ENCODE data around the gene GALNT10. TPM values are rescaled to one million over a fixed set of nuclear protein-coding genes. Genes with fewer than 3 reads are reported as not detected.

The GALNT10 gene
- total and polyA plus RNA-seq, 10 of the 15 experiments (the other 5 are each of a cell fraction or from before 2014, with no cell fraction given) = 3.9 to 35.4 (median 15.5) TPM

DNA sequence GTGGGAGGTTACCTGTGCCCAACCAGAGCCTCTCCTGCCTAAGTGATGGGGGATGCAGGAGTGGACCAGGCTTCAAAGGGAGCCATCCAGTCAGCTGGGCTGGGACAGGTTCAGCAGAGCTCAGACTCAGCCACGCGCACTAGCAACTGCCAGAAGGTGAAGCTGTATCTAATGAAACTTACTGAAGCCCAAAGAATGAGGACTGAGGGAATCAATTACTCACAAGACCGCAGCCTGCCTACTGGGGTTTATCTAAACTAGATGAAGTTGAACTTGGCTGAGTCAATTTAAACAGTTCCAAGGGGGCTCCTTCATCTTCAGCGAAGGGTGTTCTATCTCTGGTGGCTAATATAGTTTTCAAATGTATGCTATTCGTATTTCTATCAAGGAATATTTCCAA, 276.1 kb downstream of the GALNT10 start:
- Histone ChIP-seq H3K4me1 (ENCODE audit: control insufficient read depth, insufficient read depth, low read length) (peaks cover 12% of the 10 kb centered on the region), H3K36me3 (ENCODE audit: control insufficient read depth in 2 of 2, insufficient read depth in 2 of 2, low read length in 1 of 2) (no peaks in the 10 kb centered on the region), H4K20me1 (ENCODE audit: control insufficient read depth, insufficient read depth) (no peaks in the 10 kb centered on the region), H3K9me3 (replicated peaks; ENCODE audit: control insufficient read depth, insufficient read depth, low read length) (no peaks in the 10 kb centered on the region), H3K4me2 (ENCODE audit: control insufficient read depth, insufficient read depth) (no peak overlapping the region), H3K79me2 (ENCODE audit: control insufficient read depth, insufficient read depth, low read length) (no peaks in the 10 kb centered on the region), H3K9ac (ENCODE audit: control insufficient read depth, insufficient read depth, low read length) (no peak overlapping the region), H2AFZ (ENCODE audit: control insufficient read depth, low read depth, low read length) (no peak overlapping the region), H3K27me3 (replicated peaks in 1 of 2; ENCODE audit: control insufficient read depth in 2 of 2, insufficient read depth in 2 of 2, low read length in 1 of 2) (no peaks in the 10 kb centered on the region), H3K4me3 (no peak overlapping the region), H3K27ac (ENCODE audit: control insufficient read depth, insufficient read depth) (no peak overlapping the region)
- SMC1A ChIA-PET (ENCODE audit: uncharacterized antibody, unreplicated experiment) = interaction anchor here (0.8 to 6.8 kb wide), 20 partner anchors 13 to 394 kb away, joined by 3 to 90 read pairs (median 4); no protein-coding TSS in a partner anchor
- RAD21 ChIA-PET (ENCODE audit: unreplicated experiment) = interaction anchor here (0.7 to 5.7 kb wide), 15 partner anchors 17 to 492 kb away, joined by 3 to 81 read pairs (median 6); no protein-coding TSS in a partner anchor
- intact Hi-C loops (cut with micrococcal nuclease; ENCODE audit: unreplicated experiment) (loop anchor here (1.0 to 5.0 kb wide), 5 partner anchors 109 to 489 kb away; no protein-coding TSS in a partner anchor), in situ Hi-C loops (cut with MboI) (loop anchor here (5.0 kb wide), 1 partner anchor 141 kb away; no protein-coding TSS in a partner anchor)
- FAIRE-seq = no peak
- DNase-seq (ENCODE audit: low read depth, low spot score) = no peak
- CTCF ChIA-PET = interaction anchor here (0.6 to 8.6 kb wide), 31 partner anchors 14 to 493 kb away, joined by 3 to 135 read pairs (median 4); no protein-coding TSS in a partner anchor
- TF ChIP-seq KLF5 (IDR thresholded peaks at IDR 0.05; ENCODE audit: partially characterized antibody) (no peak), GATAD2B (conservative IDR thresholded peaks at IDR 0.05; ENCODE audit: low read depth) (no peak)
- no peak for ATAC-seq
- POLR2A ChIA-PET = no interaction called here
- BruUV-seq (replicated peaks) = no TSS peak
- whole genome bisulfite sequencing (ENCODE audit: insufficient coverage, insufficient replicate concordance, low lambda C conversion rate, missing lambda C conversion rate) = 38% methylated on average over 5 of the region's 5 CpGs

DNA sequence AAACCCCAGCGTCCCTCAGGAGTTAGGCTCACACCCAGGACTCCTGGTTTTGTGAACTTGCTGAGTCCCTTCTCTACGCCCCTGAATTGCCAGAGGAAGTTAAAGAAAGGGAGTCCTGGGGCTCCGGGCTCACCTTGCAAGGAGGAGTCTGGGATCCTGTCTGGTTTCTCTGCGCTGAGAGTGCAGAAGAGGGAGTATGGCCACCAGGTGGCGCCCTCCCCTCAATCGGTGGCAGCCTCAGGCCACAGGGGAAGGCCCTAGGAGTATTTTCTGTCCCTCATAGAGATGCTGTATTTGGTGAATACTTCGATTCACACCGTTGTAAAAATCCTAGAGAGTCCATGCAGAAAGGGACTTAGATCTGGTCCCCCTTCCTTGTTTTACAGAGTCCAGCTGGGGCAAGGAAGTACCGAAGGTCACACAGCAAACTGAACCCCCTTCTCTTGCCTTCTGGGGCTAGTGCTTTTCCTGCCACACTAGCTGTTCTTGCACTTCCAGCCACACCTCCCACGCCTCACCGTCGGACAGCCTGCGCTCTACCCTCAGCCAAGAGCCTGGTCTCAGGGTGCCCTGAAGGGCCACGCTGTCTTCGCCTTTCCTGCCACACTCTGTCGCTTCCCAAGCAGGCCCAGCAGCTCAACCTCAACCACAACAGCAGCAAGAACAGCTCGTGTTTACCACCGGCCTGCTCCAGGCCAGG, 277.3 kb downstream of the GALNT10 start:
- no peaks in the 10 kb centered on the region for H3K79me2 ChIP-seq (ENCODE audit: control insufficient read depth, insufficient read depth, low read length)
- no peaks in the 10 kb centered on the region for H4K20me1 ChIP-seq (ENCODE audit: control insufficient read depth, insufficient read depth)
- H3K4me1 ChIP-seq (ENCODE audit: control insufficient read depth, insufficient read depth, low read length) = peaks cover 12% of the 10 kb centered on the region
- peaks cover 0 to 3% of the 10 kb centered on the region in 2 experiments; a peak in 1 of 4 replicates for H3K27me3 ChIP-seq (replicated peaks in 1 of 2; ENCODE audit: control insufficient read depth in 2 of 2, insufficient read depth in 2 of 2, low read length in 1 of 2)
- no peak overlapping the region for H3K27ac ChIP-seq (ENCODE audit: control insufficient read depth, insufficient read depth)
- intact Hi-C loops (cut with micrococcal nuclease; ENCODE audit: unreplicated experiment) = loop anchor here (1.0 to 5.0 kb wide), 5 partner anchors 107 to 491 kb away; no protein-coding TSS in a partner anchor
- ChIA-PET SMC1A (ENCODE audit: uncharacterized antibody, unreplicated experiment) (interaction anchor here (0.5 to 6.8 kb wide), 31 partner anchors 8 to 770 kb away, joined by 3 to 90 read pairs (median 5); no protein-coding TSS in a partner anchor), POLR2A (no interaction called here), RAD21 (ENCODE audit: unreplicated experiment) (interaction anchor here (0.8 to 5.7 kb wide), 25 partner anchors 16 to 493 kb away, joined by 3 to 81 read pairs (median 5); no protein-coding TSS in a partner anchor), CTCF (interaction anchor here (0.7 to 8.6 kb wide), 42 partner anchors 9 to 401 kb away, joined by 3 to 135 read pairs (median 5); no protein-coding TSS in a partner anchor)
- H3K4me3 ChIP-seq = no peak overlapping the region
- in situ Hi-C loops (cut with MboI) = loop anchor here (5.0 kb wide), 1 partner anchor 139 kb away; no protein-coding TSS in a partner anchor
- no TSS peak for BruUV-seq (replicated peaks)
- H3K36me3 ChIP-seq (ENCODE audit: control insufficient read depth in 2 of 2, insufficient read depth in 2 of 2, low read length in 1 of 2) = no peaks in the 10 kb centered on the region
- H3K9me3 ChIP-seq (replicated peaks; ENCODE audit: control insufficient read depth, insufficient read depth, low read length) = no peaks in the 10 kb centered on the region
- whole genome bisulfite sequencing (ENCODE audit: insufficient coverage, insufficient replicate concordance, low lambda C conversion rate, missing lambda C conversion rate) = 21% methylated on average over 18 of the region's 18 CpGs
- no peak overlapping the region for H3K4me2 ChIP-seq (ENCODE audit: control insufficient read depth, insufficient read depth)
- peak overlapping the region; percentile 13 for H2AFZ ChIP-seq (ENCODE audit: control insufficient read depth, low read depth, low read length)
- FAIRE-seq (peak; percentile 80), ATAC-seq (peak; percentile 99), DNase-seq (ENCODE audit: low read depth, low spot score) (peak; percentile 42)
- H3K9ac ChIP-seq (ENCODE audit: control insufficient read depth, insufficient read depth, low read length) = no peak overlapping the region
- TF ChIP-seq RBBP5 (conservative IDR thresholded peaks at IDR 0.05) (no peak), SUPT20H (IDR thresholded peaks at IDR 0.05; ENCODE audit: borderline replicate concordance, control insufficient read depth, low read depth, low read length) (no peak), NBN (IDR thresholded peaks at IDR 0.05) (no peak)
- TF ChIP-seq, protein P1, sequence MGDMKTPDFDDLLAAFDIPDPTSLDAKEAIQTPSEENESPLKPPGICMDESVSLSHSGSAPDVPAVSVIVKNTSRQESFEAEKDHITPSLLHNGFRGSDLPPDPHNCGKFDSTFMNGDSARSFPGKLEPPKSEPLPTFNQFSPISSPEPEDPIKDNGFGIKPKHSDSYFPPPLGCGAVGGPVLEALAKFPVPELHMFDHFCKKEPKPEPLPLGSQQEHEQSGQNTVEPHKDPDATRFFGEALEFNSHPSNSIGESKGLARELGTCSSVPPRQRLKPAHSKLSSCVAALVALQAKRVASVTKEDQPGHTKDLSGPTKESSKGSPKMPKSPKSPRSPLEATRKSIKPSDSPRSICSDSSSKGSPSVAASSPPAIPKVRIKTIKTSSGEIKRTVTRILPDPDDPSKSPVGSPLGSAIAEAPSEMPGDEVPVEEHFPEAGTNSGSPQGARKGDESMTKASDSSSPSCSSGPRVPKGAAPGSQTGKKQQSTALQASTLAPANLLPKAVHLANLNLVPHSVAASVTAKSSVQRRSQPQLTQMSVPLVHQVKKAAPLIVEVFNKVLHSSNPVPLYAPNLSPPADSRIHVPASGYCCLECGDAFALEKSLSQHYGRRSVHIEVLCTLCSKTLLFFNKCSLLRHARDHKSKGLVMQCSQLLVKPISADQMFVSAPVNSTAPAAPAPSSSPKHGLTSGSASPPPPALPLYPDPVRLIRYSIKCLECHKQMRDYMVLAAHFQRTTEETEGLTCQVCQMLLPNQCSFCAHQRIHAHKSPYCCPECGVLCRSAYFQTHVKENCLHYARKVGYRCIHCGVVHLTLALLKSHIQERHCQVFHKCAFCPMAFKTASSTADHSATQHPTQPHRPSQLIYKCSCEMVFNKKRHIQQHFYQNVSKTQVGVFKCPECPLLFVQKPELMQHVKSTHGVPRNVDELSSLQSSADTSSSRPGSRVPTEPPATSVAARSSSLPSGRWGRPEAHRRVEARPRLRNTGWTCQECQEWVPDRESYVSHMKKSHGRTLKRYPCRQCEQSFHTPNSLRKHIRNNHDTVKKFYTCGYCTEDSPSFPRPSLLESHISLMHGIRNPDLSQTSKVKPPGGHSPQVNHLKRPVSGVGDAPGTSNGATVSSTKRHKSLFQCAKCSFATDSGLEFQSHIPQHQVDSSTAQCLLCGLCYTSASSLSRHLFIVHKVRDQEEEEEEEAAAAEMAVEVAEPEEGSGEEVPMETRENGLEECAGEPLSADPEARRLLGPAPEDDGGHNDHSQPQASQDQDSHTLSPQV (IDR thresholded peaks at IDR 0.05) = no peak
- TF ChIP-seq, protein P2, sequence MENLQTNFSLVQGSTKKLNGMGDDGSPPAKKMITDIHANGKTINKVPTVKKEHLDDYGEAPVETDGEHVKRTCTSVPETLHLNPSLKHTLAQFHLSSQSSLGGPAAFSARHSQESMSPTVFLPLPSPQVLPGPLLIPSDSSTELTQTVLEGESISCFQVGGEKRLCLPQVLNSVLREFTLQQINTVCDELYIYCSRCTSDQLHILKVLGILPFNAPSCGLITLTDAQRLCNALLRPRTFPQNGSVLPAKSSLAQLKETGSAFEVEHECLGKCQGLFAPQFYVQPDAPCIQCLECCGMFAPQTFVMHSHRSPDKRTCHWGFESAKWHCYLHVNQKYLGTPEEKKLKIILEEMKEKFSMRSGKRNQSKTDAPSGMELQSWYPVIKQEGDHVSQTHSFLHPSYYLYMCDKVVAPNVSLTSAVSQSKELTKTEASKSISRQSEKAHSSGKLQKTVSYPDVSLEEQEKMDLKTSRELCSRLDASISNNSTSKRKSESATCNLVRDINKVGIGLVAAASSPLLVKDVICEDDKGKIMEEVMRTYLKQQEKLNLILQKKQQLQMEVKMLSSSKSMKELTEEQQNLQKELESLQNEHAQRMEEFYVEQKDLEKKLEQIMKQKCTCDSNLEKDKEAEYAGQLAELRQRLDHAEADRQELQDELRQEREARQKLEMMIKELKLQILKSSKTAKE (IDR thresholded peaks at IDR 0.05; ENCODE audit: low read depth, poor library complexity, severe bottlenecking) = no peak
